Endothelial cell of umbilical vein (primary cell): ENCODE results near the gene IL2RG.

ENCODE experiments used
- GATA2 ChIP-seq: IDR thresholded peaks from 2 replicates; pipeline ENCODE4 v1.7.0; 2011; ENCODE audit warnings: low read depth, mild to moderate bottlenecking, moderate library complexity, mixed read lengths, low read length; ENCODE audit not compliant: insufficient read length, insufficient read depth
- POLR2A ChIP-seq: IDR thresholded peaks from 2 replicates; pipeline ENCODE4 v1.6.1; 2012; ENCODE audit warnings: low read depth, mild to moderate bottlenecking, control low read depth, low read length
- POLR2AphosphoS5 ChIP-seq: IDR thresholded peaks from 2 replicates; pipeline ENCODE4 v1.6.1; 2012; ENCODE audit warnings: low read depth, mild to moderate bottlenecking, control low read depth, low read length, moderate library complexity; ENCODE audit not compliant: insufficient read depth

DNA sequence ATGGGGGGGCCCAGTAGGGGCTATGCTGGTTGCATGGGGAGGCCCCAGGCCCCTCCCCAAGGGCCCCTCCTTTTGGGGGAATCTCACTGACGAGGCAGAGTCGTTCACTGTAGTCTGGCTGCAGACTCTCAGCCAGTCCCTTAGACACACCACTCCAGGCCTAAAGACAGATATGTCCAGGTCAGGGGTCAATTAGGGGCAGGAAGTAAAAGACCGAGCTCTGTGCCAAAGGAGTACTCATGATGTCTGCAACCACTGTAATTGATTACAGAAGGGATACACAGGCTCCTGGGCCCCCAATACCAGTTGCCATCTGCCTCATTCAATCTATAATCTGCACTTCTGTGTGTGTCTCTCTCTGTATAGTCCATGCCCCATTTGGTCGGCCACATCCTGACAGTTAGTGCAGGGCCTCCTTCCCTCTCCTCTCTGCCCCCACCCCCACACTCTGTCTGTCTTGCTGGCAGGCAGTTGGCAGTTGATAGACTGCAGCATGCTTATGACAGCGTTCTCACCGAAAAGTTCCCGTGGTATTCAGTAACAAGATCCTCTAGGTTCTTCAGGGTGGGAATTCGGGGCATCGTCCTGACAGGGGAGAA lies 3.5 kb downstream of the IL2RG start:
- TF ChIP-seq POLR2A (no peak), POLR2AphosphoS5 (no peak), GATA2 (no peak)
